PC-3 (cell line): ENCODE measurements around the gene PTCH1.

Experiments
- EZH2 ChIP-seq: fragments of 300-600 bp; sonication (generic); IDR thresholded peaks from one replicate; pipeline ENCODE4 v1.6.1; 2017; ENCODE audit warnings: antibody characterized with exemption, mild to moderate bottlenecking, low read length; ENCODE audit not compliant: unreplicated experiment
- EZH2phosphoT487 ChIP-seq: fragments of 300-600 bp; sonication (generic); IDR thresholded peaks from 2 replicates; pipeline ENCODE4 v1.6.1; 2018; ENCODE audit warnings: mild to moderate bottlenecking, antibody characterized with exemption, low read length, borderline replicate concordance
- TF ChIP-seq, protein P1 (sequence below): fragments of 300-600 bp; sonication (generic); conservative IDR thresholded peaks from 2 replicates; pipeline ENCODE4 v1.5.1; 2017; ENCODE audit warnings: antibody characterized with exemption, low read depth, mild to moderate bottlenecking, low read length

DNA sequence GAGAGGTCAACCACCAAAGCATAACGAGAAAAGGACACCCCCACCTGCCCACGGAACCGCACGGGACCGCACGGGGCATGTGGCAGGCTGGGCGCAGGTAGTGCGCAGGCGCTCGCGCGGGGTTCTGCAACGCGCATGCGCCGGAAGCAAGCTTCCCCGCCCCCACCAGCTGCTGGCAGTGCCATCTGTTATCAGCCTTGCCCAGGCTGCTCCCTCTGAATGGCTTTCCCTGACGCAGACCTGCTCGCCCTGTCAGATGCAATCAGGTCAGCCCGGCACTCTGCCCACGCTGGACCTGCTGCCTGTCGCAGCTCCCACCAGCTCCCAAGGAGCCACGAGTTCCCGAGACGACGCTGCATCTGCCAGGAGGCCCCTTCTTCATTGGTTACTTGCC is 22.8 kb downstream of the PTCH1 start:
- TF ChIP-seq, protein P1, sequence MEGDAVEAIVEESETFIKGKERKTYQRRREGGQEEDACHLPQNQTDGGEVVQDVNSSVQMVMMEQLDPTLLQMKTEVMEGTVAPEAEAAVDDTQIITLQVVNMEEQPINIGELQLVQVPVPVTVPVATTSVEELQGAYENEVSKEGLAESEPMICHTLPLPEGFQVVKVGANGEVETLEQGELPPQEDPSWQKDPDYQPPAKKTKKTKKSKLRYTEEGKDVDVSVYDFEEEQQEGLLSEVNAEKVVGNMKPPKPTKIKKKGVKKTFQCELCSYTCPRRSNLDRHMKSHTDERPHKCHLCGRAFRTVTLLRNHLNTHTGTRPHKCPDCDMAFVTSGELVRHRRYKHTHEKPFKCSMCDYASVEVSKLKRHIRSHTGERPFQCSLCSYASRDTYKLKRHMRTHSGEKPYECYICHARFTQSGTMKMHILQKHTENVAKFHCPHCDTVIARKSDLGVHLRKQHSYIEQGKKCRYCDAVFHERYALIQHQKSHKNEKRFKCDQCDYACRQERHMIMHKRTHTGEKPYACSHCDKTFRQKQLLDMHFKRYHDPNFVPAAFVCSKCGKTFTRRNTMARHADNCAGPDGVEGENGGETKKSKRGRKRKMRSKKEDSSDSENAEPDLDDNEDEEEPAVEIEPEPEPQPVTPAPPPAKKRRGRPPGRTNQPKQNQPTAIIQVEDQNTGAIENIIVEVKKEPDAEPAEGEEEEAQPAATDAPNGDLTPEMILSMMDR: no peak
- no peak for TF ChIP-seq EZH2
- TF ChIP-seq EZH2phosphoT487: no peak
